GM18498 (cell line): ENCODE results near the gene PHF24.
A peak's percentile ranks its signal among the peaks of the same experiment; 100 is the strongest.

Experiments used
- ATAC-seq: cut with Tn5 transposase; IDR thresholded peaks from one replicate; pipeline ENCODE4 v1.9.1; 2021; ENCODE audit warnings: mild to moderate bottlenecking, moderate library complexity; ENCODE audit not compliant: unreplicated experiment

Gene PHF24

DNA sequence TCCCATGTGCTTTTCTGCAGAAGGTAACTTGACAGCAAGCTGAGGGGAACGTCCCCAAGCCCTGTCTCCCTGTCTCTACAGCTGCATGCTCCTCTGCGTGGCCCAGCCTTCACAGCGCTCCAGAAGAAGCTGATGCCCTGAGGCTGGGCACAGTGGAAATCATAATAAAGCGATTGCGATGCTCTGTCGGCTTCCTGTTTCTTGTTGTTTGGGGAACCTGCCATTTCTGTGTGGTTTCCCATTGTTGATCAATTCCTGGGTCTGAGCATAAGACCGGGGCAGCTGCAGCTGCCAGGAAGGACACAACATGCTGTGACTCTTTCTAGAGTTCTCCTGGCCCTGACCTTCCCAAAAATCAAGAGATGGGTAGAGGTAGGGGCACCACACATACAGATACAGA, 24.3 kb downstream of the PHF24 start:
- no peak for ATAC-seq

DNA sequence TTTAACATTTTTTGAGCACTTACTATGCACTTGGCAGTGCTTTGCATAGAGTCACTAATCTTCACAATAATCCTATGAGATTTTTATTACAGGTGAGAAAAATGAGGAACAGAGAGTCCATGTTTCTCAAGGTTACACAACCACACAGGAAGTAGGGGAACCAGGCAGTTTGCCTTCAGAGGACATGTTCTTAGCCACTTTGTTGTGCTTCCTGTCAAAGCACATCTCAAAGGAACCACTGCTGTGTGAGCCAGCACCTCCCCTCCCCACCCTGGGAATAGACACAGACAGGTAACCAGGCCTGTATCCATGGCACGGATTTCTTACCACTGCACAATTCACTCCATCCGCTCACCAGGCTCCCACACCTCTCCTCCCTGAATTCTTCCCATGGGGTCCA, 25.1 kb downstream of the PHF24 start:
- no peak for ATAC-seq

GRCh38 chr9:34984049-34984448, 26.0 kb downstream of the PHF24 start:
- ATAC-seq, result no peak

- ATAC-seq, result no peak
Measured at GRCh38 chr9:34985311-34985899, 27.3 kb downstream of the PHF24 start.

- no peak for ATAC-seq
Measured at GRCh38 chr9:34986540-34987047, 28.5 kb downstream of the PHF24 start.

DNA sequence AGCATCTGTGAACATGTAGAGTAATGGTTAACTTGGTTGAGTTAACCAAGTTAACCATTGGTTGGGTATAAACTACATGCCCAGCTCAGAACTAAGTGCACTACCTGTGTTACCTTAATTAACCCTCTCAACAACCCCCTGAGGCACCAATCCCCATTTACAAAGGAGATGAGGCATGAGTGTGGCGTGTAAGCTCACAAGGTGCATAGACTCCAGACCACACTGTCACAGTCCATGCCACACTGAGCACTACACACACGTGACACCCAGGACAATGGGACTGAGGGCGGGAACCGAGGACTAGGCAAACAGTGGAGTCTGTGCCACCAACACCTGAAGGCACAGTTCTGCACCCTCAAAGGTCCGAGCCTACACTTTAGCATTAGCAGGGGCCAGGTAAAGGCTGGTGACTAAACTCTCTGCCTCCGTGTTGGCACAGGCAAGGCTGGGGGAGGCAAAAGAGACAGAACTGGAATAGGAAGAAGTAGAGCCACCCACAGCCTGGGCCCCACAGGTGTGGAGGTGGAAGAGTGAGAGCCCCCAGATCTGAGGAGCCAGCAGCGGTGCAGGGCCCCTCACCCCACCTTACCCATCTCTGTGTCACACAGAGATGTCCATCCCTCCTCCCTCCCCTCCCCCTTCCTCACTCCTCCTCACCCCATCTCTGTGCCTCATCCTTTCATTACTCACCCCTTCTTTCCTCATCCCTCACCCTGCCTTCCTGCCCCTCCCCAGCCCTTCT, 29.2 kb downstream of the PHF24 start:
- ATAC-seq, result no peak

GRCh38 chr9:34988218-34989002, 30.3 kb downstream of the PHF24 start:
- no peak for ATAC-seq

DNA sequence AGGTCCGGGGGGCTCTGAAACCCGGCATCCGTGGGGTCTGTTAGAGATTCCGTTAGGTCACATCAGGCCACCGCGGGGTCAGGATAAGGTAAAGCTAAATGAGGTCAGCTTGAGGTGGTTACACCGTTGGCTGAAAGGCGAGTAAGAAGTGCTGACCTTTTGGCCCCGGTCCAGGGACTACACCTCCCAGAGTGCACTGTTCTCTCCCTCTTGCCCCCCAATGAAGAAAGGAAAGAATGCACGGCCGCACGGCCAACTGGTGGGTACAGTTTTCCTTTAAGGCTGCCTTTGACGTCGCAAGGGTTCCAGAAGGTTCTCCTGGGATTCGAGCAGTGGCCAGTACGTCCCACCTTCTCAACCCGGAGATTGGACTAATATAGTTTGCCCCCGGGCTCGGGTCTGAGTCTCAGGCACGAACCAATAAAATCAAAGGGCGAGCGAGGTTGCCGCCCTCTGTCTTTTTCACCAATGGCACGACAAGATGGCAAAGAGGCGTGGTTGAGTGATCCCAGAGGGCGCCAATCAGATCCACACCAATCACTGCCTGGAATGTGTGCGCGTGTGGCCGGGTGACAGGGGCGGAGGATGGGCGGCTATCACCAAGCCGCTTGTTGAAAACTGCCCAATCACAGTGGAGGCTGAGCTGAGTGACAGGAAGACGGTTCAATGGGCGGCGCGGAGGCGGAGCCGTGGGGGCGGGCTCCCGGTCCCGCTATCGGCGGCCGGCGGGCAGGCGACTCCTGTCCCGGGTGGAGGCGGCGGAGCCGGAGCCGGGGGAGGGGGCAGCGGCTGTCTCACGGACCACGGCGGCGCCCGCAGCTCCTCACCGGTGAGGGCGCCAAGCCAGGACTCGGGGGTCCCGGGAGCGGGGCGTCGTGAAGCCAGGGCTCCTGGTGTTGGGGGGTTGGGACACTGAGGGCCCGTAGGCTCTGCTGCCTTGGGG, 31.2 kb downstream of the PHF24 start, which contains the start of gene DNAJB5:
TSS of gene DNAJB5 (plus strand) at position 743 of the 943 bp plus-strand sequence. CDS start 886 bp downstream, outside the sequence.
- peak; percentile 94 for ATAC-seq

DNA sequence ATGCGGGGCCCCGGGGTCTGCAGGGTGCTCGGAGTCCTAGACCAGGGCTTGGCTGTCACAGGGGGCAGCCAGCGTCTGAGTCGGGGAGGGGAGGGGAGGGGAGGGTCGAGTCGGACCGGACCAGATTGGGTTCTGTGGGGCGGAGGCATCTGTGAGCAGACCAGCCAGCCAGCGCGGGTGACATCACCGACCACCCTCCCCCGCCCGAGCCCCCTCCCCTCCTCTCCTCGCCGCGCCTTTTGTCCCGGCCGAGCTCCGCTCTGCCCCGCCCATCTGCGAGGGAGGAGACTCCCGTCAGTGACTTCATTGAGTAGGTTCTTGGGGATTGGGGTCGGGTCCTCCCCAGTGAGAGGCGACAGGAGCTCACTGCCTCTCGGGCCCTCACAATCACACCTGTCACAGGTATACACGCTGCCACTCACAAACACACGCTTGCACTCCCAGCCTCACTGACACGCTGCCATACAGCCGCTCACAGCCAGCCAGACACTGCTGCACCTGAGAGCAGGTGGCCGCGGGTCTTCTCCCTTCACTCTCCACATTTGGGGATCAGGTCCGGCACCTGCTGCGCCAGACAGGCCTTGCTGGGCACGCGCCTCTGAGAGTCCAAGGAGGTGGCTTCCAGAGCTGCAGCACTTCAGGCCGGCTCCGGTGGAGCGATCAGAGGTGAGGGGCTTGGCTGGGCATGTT, 32.0 kb downstream of the PHF24 start:
- no peak for ATAC-seq

- ATAC-seq, result no peak
Measured at GRCh38 chr9:34990908-34991606, 33.0 kb downstream of the PHF24 start.

GRCh38 chr9:34991607-34992375, 33.7 kb downstream of the PHF24 start:
- no peak for ATAC-seq

- ATAC-seq, result no peak
Measured at GRCh38 chr9:34992376-34992951, 34.4 kb downstream of the PHF24 start.

DNA sequence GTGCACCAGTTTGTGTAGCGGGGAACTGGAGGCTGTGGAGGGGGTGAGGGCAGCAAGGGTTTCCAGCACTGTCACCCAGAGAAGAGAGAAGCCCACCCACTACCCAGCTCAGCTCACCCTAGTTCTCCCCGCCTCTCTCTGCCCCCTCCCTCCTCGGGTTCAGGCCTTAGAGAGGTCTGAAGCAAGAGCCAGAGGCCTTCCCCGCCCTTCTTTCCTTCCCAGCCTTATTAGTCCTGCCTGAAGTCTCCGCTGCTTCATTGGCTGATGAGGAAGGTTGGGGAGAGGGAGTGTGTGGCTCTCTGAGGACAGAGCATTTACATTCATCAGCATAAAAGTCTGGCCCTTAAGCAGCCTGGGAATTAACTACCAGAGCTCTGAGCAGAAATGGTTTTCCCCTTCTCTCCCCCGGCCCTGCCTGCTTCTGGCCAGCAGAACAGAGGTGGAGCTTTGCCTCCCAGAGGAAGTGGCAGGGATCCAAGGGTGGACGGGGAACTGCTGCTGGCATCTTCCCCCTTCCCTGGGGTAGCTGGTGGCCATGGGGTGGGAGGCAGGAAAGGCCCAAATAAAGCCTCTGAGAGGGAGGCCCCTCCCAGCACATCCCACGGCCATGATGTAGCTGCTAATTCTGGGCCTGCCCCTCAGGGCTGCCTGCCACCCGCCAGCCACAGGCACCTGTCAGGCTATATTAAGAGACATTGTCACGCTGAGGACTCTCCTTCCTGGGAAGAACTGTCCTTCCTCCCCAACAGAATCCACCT, 35.6 kb downstream of the PHF24 start:
- no peak for ATAC-seq

- no peak for ATAC-seq
Measured at GRCh38 chr9:34994260-34994899, 36.3 kb downstream of the PHF24 start.

DNA sequence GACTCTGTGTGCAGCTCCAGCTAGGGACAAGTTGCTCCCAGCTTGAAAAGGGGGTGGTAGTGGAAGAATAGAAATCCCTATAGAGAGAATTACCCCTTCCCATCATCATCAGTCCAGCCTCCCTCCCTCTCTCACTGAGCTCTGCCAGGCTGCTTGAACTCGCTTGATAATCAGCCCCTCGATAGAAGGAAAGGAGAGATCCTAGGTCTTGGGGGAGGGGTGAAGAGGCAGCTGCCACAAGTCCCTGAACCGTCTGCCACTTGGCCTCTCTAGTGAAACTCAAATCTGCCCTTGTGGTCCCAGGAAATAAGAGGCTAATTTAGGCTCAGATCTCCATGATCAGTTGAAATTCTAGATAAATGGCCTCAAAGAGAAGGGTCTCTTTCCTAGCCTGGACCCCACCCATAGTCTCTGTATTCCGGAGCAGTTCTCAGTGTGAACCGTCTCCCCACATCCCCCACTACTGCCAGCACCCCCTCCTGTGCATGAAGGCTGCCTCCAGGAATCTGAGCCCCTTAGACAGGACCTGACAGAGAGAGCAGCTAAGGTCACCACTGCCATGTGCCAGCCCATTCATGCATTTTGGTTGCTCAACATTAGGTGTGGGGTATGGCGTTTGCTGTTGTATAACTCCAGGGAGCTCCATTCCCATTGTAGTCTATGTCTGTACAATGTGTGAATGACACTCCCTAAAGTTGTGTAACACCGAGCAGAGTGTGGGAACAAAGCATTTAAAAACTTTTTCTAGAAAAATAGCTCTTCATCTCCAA, 37.0 kb downstream of the PHF24 start:
- no peak for ATAC-seq

GRCh38 chr9:34995670-34996060, 37.6 kb downstream of the PHF24 start:
- no peak for ATAC-seq
